Epithelial cell of esophagus (primary cell): ENCODE data around the gene ARMC5.

Experiments used
- DNase-seq: peaks from one replicate; pipeline ENCODE4 v3.0.0; 2010; ENCODE audit warnings: low read depth
- H3K4me3 ChIP-seq: 2 replicates; pipeline ENCODE4 v1.5.1; 2011; ENCODE audit warnings: mild to moderate bottlenecking, low read length, control low read depth
- TF ChIP-seq, protein P1 (sequence below): IDR thresholded peaks from 2 replicates; pipeline ENCODE4 v1.5.1; 2011; ENCODE audit warnings: low read depth, mild to moderate bottlenecking, low read length, control low read depth, inconsistent platforms; ENCODE audit not compliant: insufficient read depth; ENCODE audit errors: missing control alignments

The ARMC5 gene

DNA sequence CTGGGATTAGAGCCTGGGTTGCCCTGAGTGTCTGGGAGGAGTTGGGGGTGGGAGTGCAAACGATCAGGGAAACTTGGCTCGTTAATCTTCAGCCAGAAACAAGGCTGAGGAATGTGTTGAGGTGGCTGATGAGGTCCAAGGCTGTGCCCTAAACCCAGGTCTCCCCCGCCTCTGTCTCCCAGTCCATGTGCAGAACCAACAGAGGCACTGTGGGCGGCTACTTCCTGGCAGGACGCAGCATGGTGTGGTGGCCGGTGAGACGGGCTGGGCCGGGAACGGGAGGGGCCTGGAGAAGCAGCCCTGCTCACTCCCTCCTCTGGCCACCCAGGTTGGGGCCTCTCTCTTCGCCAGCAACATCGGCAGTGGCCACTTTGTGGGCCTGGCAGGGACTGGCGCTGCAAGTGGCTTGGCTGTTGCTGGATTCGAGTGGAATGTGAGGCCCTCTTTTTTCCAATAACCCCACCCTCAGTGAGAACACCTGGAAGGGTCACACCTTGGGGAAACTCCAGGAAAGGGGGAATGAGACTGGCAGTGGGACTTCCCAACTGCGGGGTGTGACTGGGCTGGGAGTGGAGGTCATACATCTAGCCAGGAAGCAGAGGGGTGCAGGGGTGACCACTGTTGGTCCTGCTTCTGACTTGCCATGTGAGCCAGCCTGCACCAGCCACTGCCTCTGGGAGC, 25.3 kb downstream of the ARMC5 start:
- no peak overlapping the region for H3K4me3 ChIP-seq
- TF ChIP-seq, protein P1, sequence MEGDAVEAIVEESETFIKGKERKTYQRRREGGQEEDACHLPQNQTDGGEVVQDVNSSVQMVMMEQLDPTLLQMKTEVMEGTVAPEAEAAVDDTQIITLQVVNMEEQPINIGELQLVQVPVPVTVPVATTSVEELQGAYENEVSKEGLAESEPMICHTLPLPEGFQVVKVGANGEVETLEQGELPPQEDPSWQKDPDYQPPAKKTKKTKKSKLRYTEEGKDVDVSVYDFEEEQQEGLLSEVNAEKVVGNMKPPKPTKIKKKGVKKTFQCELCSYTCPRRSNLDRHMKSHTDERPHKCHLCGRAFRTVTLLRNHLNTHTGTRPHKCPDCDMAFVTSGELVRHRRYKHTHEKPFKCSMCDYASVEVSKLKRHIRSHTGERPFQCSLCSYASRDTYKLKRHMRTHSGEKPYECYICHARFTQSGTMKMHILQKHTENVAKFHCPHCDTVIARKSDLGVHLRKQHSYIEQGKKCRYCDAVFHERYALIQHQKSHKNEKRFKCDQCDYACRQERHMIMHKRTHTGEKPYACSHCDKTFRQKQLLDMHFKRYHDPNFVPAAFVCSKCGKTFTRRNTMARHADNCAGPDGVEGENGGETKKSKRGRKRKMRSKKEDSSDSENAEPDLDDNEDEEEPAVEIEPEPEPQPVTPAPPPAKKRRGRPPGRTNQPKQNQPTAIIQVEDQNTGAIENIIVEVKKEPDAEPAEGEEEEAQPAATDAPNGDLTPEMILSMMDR, result no peak
- no peak for DNase-seq

DNA sequence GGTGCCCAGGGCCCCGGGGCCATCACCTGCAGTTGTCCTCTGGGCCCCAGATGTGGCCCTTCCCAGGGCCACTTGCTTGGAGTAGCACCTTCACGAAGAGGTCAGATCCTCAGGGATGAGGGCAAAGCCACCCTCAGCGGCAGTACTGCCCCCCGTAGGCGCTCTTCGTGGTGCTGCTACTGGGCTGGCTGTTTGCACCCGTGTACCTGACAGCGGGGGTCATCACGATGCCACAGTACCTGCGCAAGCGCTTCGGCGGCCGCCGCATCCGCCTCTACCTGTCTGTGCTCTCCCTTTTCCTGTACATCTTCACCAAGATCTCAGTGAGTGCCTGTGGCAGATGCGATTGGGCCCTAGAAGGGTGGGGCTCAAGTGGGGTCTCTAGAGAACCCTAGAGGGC, 26.3 kb downstream of the ARMC5 start:
- DNase-seq, result no peak
- TF ChIP-seq, protein P1, result no peak
- no peak overlapping the region for H3K4me3 ChIP-seq

DNA sequence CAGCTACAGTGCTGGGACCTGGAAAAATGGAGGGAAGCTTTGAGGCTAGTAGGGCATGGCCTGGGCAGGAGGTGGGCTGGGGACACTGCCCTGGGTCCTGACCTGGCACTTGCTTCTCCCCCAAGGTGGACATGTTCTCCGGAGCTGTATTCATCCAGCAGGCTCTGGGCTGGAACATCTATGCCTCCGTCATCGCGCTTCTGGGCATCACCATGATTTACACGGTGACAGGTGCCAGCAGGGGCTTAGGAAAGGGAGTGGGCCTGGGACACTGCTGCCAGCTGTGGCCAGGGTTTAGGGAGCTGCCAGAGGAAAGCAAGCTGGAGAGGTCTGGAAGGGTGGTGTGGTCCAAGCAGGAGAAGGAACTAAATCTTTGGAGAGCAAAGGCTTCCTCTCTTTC, 26.7 kb downstream of the ARMC5 start:
- H3K4me3 ChIP-seq, result no peak overlapping the region
- DNase-seq, result no peak
- TF ChIP-seq, protein P1, result no peak

DNA sequence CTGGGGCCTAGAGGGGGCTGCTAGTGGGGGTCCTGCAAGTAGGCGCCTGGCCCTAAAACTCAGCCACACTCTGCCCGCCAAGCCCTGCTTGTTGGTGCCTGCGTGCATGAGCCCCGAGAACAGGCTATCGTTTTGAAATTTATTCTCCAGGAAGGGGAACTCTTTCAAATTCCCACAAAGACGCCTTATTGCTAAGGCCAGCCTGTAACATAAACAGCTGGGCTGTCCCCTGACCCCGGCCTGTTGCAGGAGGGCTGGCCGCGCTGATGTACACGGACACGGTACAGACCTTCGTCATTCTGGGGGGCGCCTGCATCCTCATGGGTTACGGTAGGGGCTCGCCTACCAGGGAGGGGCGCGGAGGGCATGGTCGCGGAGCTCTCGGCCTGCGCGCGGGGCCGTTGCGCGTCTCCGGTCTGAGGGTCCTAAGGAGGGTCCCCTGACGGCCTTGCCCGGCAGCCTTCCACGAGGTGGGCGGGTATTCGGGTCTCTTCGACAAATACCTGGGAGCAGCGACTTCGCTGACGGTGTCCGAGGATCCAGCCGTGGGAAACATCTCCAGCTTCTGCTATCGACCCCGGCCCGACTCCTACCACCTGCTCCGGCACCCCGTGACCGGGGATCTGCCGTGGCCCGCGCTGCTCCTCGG, 27.9 kb downstream of the ARMC5 start:
- DNase-seq, result no peak
- H3K4me3 ChIP-seq, result peak overlapping the region; percentile 54
- TF ChIP-seq, protein P1, result no peak

DNA sequence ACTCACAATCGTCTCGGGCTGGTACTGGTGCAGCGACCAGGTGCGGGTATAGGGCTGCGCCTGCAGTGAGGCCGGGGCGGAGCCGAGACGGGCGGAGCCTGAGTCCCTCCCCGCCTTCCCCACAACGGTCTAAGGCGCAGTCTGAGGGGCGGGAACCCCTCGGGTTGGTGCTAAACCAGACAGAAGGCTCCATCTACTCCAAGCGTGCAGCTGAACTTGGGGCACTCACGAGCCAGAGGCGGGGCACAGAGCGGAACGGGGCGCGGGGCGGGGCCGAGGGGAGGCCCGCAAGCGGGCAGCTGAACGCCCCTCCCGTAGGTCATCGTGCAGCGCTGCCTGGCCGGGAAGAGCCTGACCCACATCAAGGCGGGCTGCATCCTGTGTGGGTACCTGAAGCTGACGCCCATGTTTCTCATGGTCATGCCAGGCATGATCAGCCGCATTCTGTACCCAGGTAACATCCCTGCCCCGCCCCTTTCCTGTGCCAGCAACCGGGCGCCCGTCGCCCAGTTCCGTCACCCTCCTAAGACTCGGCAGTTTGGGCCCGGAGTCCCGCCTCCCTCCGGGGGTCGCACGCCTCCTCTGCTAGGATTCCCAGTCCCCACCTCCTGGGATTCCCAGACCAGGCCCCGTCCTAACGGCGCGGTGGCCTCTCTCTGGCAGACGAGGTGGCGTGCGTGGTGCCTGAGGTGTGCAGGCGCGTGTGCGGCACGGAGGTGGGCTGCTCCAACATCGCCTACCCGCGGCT, 28.6 kb downstream of the ARMC5 start:
- TF ChIP-seq, protein P1, result no peak
- DNase-seq, result peak; percentile 72
- H3K4me3 ChIP-seq, result peak overlapping the region; percentile 54

DNA sequence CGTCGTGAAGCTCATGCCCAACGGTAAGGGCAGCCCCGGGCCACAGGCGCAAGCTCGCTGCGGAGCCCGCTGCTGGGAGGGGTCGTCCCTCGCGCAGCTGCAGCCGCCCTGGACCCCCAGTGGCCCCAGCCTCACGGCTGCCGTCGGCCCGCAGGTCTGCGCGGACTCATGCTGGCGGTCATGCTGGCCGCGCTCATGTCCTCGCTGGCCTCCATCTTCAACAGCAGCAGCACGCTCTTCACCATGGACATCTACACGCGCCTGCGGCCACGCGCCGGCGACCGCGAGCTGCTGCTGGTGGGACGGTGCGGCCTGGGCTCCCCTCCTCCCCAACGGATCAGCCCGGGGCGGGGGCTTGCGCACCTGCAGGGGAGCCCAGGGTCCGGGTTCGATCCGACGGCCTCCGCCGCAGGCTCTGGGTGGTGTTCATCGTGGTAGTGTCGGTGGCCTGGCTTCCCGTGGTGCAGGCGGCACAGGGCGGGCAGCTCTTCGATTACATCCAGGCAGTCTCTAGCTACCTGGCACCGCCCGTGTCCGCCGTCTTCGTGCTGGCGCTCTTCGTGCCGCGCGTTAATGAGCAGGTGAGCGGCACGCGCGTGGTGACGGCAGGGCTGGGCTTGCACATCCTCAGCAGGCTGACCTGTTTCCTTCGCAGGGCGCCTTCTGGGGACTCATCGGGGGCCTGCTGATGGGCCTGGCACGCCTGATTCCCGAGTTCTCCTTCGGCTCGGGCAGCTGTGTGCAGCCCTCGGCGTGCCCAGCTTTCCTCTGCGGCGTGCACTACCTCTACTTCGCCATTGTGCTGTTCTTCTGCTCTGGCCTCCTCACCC, 29.4 kb downstream of the ARMC5 start:
- DNase-seq, result peak; percentile 19

More for the DNA sequence above, 29.4 kb downstream of the ARMC5 start:
- TF ChIP-seq, protein P1, result no peak
- H3K4me3 ChIP-seq, result peak overlapping the region; percentile 54
